ENCODE measurements around the gene HYAL1.

HYAL1 gene
- total RNA-seq = 0.16 to 0.25 (median 0.19) reads per million in 3 experiments

- no peak for DNase-seq
These were observed at the start of gene HYAL1 for GRCh38 chr3:50303013-50303815. TSS of gene HYAL1 (minus strand) at chr3:50303574. CDS start at chr3:50302956, 618 bp downstream.

DNA sequence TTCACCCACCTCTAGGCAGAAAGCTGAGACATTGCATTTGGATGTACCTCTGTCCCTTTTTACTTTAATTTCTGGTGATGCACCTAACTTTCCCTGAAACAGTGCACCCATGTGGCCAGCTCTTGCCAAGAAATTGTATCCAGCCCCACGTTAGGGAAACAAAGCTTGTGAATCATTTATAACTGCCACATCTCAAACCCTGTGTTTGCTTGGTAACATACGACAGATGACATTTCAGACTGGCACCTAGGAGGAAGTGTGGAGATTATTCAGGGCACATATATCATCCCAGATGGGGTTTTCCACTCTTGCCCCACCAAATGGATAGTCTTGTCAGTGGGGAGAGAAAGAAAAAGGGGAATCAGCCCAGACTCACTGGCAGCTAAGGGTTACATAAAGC lies 49.4 kb upstream of the HYAL1 start:
- no peak for DNase-seq

GRCh38 chr3:50351323-50351697 lies 47.9 kb upstream of the HYAL1 start:
- no peak for DNase-seq

GRCh38 chr3:50350527-50351322 lies 47.4 kb upstream of the HYAL1 start, which contains the start of the genes CYB561D2 and NPRL2:
TSS of gene CYB561D2 (plus strand) at chr3:50350862. CDS start at chr3:50351434, 572 bp downstream.
TSS of gene NPRL2 (minus strand) at chr3:50350775. CDS start at chr3:50350652, 123 bp downstream.
- DNase-seq = peak; percentile 98

DNA sequence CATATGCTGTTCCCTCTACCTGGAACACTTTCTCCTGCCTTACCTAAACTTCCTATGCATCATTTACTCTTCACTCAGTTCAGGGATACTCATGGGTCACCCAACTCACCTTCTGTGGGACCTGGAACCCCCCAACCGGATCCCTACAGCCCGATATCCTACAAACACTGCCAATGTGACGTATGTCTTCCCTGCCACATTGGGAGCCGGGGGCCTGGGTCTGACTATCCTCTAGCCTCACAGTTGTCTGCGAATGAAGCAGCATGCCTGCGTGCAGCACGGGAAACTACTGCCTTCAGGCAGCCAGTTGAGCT lies 46.8 kb upstream of the HYAL1 start:
- no peak for DNase-seq

DNA sequence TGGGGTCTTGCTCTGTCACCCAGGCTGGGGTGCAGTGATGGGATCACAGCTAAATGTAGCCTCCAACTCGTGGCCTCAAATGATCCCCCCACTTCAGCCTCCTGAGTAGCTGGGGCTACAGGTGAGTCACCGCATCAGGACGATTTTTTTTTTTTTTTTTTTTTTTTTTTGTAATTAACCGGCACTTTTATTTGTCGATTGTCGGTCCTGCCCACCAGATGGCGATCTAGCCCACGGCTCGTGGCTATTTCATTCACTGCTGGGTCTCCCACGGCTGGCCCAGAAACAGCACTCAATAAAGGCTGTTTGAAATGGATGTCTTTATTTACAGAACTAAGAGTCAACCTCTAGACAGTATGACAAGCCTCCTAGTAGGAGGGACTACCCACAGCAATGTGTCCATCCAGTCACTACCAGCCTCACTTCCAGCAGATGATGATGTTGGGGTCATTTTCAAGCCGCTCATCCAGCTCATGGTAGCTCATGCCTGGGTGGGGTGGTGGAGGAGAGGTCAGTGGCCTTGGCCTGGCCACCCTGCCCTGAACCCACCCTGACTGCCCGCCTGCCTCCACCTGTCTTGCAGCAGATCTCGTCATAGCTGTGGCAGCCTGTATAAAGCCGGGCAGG lies 43.9 kb upstream of the HYAL1 start:
- DNase-seq = peak; percentile 73

DNA sequence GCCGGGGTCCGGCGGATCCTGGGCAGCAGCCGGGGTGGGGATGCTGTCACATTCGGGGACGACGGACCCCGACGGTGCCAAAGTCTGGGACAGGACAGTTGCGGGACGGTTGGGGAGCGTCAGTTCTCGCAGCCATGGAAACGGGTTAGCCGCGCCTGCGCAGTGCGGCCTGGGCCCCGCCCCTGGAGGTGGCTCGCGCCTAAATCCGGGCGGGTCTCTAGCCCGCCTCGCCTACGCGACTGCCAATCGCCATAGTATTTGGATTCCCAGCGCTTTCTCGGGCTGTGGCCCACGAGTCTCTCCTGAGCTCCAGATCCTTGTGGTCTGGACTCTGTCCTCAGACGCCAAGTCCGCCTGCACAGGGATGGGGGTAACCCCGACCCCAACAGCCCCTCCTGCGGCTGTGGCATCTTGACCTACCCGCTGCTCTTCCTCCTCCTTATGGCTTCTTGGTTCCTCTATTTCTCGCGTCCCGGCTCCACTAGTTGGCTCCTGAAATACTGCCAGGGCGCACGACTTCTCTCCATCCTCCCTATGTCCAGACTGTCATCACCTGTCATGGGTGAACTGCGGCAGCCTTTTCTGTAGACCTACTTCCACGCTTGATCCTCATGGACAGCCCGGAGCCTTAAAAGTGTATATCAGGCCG lies 42.3 kb upstream of the HYAL1 start, which contains the start of gene ZMYND10:
Gene ZMYND10 (minus strand): TSS at position 147 of the 649 bp plus-strand sequence. CDS start 153 bp downstream, outside the sequence.
- peak; percentile 71 for DNase-seq

DNA sequence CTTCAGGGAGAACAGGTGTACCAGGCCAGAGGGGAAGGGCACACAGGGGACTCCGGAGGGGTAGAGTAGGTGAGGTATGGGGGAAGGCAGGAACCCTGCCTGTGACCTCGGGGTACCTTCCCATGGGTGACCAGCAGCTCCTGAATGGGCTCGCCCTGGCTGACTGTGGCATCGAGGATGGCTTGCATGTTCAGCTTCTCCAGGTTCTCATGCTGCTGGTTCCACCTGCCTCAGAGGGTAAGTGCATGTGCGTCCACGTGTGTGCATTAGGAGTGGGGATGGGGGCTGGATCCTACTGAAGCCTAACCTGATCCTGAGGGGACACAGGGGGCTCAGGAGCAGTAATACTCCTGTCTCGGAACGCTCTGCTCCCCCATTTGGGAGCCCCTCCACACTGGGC lies 41.6 kb upstream of the HYAL1 start:
- DNase-seq = no peak

GRCh38 chr3:50342813-50343633 lies 39.6 kb upstream of the HYAL1 start:
- DNase-seq = no peak

DNA sequence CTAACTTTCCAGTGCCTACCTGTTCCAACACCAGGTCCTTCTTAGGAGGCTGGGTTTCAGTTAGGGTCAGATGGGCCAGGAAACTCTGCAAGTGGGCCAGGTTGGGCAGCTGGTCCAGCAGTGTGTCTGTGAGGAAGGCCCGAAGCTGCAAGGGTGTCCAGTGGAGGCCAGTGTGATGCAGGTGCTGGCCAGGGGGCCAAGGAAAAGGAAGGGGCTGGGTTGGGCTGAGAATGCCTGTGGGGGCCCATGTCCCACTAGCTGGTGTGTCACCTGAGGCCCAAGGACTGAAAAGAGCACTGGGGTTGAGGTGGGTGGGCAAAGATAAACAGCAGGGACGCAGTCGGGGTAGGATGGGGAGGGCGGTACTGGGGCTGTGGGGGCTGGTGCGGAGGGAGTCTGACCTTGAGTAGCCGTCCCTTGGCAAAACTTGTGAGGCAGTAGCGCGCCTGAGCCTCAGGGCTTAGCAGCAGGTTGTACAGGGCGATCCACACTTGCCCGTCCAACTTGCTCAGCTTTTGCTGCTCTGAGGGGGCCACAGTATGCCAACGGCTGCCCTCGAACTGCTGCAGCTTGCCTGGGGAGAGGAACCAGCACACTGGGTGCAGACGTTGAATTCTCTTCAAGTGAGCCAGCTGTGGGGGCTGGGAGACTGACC lies 38.7 kb upstream of the HYAL1 start:
- DNase-seq = no peak

DNA sequence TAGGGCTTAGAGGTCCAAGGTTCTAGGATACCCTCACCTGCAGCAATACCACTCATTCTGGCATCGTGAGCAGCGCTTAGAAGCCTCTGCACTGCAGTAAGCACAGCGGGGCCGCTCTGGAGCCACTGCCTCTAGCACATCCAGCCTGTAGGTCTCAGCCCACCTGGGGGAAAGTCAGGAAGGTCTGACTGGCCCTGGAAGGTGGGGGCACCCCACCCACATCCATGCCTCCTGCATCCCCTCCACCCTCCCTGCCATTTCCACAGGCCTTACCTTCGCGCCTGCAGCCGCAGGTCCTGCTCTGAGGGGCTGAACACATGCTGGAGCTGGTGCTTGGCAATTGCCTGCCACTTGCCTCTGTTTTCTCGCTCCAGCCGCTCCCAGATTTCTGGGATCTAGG lies 38.2 kb upstream of the HYAL1 start:
- DNase-seq = no peak

- DNase-seq = peak; percentile 50
These were observed 37.3 kb upstream of the HYAL1 start, which contains the start of gene RASSF1 for GRCh38 chr3:50340448-50341329. TSS of gene RASSF1 (minus strand) at chr3:50340836. CDS start at chr3:50340805, 31 bp downstream.

- no peak for DNase-seq
These were observed 36.7 kb upstream of the HYAL1 start for GRCh38 chr3:50340147-50340447.

DNA sequence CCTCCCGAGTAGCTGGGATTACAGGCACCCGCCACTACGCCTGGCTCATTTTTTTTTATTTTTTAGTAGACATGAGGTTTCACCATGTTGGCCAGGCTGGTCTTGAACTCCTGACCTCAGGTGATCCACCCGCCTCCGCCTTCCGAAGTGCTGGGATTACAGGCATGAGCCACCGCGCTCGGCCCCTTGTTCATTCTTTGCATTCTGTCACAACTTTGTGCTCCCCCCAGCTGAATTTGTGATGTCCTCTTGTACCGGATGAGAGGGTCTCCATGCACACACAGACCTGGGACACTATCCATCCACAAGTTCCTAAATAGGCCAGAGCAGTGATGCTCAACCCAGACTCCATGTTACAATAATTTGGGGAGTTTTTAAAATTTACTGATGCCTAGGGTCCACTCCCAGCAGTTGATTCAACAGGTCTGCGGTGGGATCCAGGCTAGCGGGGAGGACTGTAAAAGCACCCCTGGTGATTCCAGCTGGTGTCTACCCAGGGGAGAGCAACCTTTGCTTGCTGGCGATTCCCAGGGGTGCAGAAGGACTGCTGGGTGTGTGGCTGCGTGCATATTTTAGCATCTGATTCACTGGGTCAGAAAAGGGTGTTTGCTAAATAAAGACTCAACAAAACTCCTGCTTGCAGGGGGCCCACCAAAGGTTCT lies 36.2 kb upstream of the HYAL1 start:
- DNase-seq = no peak

- no peak for DNase-seq
These were observed 35.6 kb upstream of the HYAL1 start for GRCh38 chr3:50338965-50339364.

- DNase-seq = peak; percentile 95
These were observed 33.9 kb upstream of the HYAL1 start for GRCh38 chr3:50337175-50337861.

DNA sequence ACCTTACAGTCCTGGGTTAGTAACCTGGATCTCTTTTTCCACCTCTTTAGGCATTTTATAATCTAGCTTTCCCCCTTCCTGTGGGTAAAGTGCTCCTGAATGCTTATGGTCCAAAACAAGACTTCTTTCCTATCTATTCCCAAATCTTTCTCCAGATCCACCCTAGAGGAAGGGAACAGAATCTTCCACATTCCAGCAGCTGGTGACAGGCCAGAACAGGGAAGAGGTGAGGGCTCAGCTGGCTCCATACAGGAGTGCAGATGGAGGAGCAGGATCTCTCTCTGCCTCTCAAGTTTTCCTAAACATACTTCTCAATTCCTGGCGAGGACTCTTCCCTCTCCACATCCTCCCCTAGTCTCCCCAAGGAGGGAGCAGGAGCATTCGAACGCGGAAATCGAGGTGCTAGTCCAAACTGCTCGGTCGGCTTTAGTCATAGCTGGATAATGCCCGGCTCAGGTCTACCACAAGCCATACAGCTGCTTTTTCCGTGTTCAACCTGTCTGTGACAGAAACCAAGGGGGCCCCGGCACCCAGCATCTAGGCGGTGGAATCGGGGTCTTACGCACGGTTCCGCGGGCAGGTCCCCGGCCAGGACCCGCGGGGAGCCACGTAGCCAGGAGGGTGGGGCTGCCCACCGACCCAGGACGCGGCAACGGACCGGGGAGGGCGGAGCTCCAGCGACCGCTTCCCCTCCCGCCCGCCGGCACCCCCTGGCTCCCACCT lies 33.2 kb upstream of the HYAL1 start:
- DNase-seq = no peak

- no peak for DNase-seq
These were observed 31.1 kb upstream of the HYAL1 start for GRCh38 chr3:50334339-50335075.
